Measurements from ENCODE around the gene ARHGEF4. TPM values are rescaled to one million over a fixed set of nuclear protein-coding genes. Genes with fewer than 3 reads are reported as not detected.

Gene ARHGEF4
- total RNA-seq, 1 donor from 2014 or later, result 11.1 TPM

GRCh38 chr2:130878933-130879332, 42.2 kb downstream of the ARHGEF4 start:
- DNase-seq, result no peak
- Histone ChIP-seq H3K36me3 (no peaks in the 10 kb centered on the region), H3K4me3 (no peak overlapping the region), H3K27ac (no peak overlapping the region), H3K27me3 (peaks cover 10% of the 10 kb centered on the region), H3K4me1 (no peaks in the 10 kb centered on the region), H3K9me3 (no peaks in the 10 kb centered on the region)
- no peak for ATAC-seq
- intact Hi-C loops (cut with DNase I), result no loop called here
- TF ChIP-seq CTCF (IDR thresholded peaks at IDR 0.05), result no peak

GRCh38 chr2:130882111-130882690, 45.5 kb downstream of the ARHGEF4 start:
- Histone ChIP-seq H3K27me3 (no peaks in the 10 kb centered on the region), H3K4me1 (no peaks in the 10 kb centered on the region), H3K27ac (no peak overlapping the region), H3K36me3 (no peaks in the 10 kb centered on the region), H3K4me3 (no peak overlapping the region), H3K9me3 (no peaks in the 10 kb centered on the region)
- DNase-seq, result no peak
- intact Hi-C loops (cut with DNase I), result no loop called here
- no peak for ATAC-seq
- TF ChIP-seq CTCF (IDR thresholded peaks at IDR 0.05), result no peak

GRCh38 chr2:130882991-130883390, 46.3 kb downstream of the ARHGEF4 start:
- Histone ChIP-seq H3K27me3 (no peaks in the 10 kb centered on the region), H3K36me3 (no peaks in the 10 kb centered on the region), H3K4me3 (no peak overlapping the region), H3K4me1 (no peaks in the 10 kb centered on the region), H3K27ac (no peak overlapping the region), H3K9me3 (no peaks in the 10 kb centered on the region)
- ATAC-seq (no peak), DNase-seq (no peak)
- intact Hi-C loops (cut with DNase I), result no loop called here
- TF ChIP-seq CTCF (IDR thresholded peaks at IDR 0.05), result no peak

GRCh38 chr2:130883496-130883895, 46.8 kb downstream of the ARHGEF4 start:
- Histone ChIP-seq H3K9me3 (no peaks in the 10 kb centered on the region), H3K27ac (no peak overlapping the region), H3K4me1 (no peaks in the 10 kb centered on the region), H3K27me3 (no peaks in the 10 kb centered on the region), H3K4me3 (no peak overlapping the region), H3K36me3 (no peaks in the 10 kb centered on the region)
- DNase-seq (no peak), ATAC-seq (no peak)
- intact Hi-C loops (cut with DNase I), result no loop called here
- TF ChIP-seq CTCF (IDR thresholded peaks at IDR 0.05), result no peak

- Histone ChIP-seq H3K36me3 (no peaks in the 10 kb centered on the region), H3K27me3 (no peaks in the 10 kb centered on the region), H3K4me1 (no peaks in the 10 kb centered on the region), H3K9me3 (no peaks in the 10 kb centered on the region), H3K27ac (no peak overlapping the region), H3K4me3 (no peak overlapping the region)
- ATAC-seq (no peak), DNase-seq (no peak)
- intact Hi-C loops (cut with DNase I), result no loop called here
- no peak for TF ChIP-seq CTCF (IDR thresholded peaks at IDR 0.05)
Measured at GRCh38 chr2:130884013-130884412, 47.3 kb downstream of the ARHGEF4 start.

GRCh38 chr2:130884503-130884902, 47.8 kb downstream of the ARHGEF4 start:
- Histone ChIP-seq H3K36me3 (no peaks in the 10 kb centered on the region), H3K9me3 (no peaks in the 10 kb centered on the region), H3K4me3 (no peak overlapping the region), H3K27me3 (peaks cover 2% of the 10 kb centered on the region), H3K27ac (no peak overlapping the region), H3K4me1 (no peaks in the 10 kb centered on the region)
- no peak for TF ChIP-seq CTCF (IDR thresholded peaks at IDR 0.05)
- intact Hi-C loops (cut with DNase I), result no loop called here
- DNase-seq (no peak), ATAC-seq (no peak)
